Vagina (tissue), 2 donors: Measurements from ENCODE around the gene ZNF775.

Experiments
- CTCF ChIP-seq, 3 experiments: fragments of 450-650 bp in 2 of 3; fragments of 200-600 bp in 1 of 3; sonication (generic) in 1 of 3; IDR thresholded peaks; one replicate each; pipeline ENCODE4 v1.5.1; 2017 to 2019; ENCODE audit warnings: antibody characterized with exemption in 3 of 3, mild to moderate bottlenecking in 2 of 3, moderate library complexity in 2 of 3
- POLR2AphosphoS5 ChIP-seq, 2 donors: sonication (generic); formaldehyde crosslinking; IDR thresholded peaks; one replicate each; pipeline ENCODE4 v1.9.0; 2017; ENCODE audit warnings: antibody characterized with exemption in 2 of 2, mild to moderate bottlenecking in 2 of 2, low read depth in 1 of 2; ENCODE audit not compliant: insufficient read depth in 1 of 2

GRCh38 chr7:150351587-150352194, 27.4 kb upstream of the ZNF775 start:
- no peak for TF ChIP-seq CTCF (IDR thresholded peaks at IDR 0.05)
- TF ChIP-seq POLR2AphosphoS5 (IDR thresholded peaks at IDR 0.05; ENCODE audit: insufficient read depth in 1 of 2, low read depth in 1 of 2) = no peak
